ENCODE data around the gene DPM2. TPM values are rescaled to one million over a fixed set of nuclear protein-coding genes. Genes with fewer than 3 reads are reported as not detected.

DPM2 gene
- total RNA-seq, 1 donor from 2014 or later: 36.8 TPM

DNA sequence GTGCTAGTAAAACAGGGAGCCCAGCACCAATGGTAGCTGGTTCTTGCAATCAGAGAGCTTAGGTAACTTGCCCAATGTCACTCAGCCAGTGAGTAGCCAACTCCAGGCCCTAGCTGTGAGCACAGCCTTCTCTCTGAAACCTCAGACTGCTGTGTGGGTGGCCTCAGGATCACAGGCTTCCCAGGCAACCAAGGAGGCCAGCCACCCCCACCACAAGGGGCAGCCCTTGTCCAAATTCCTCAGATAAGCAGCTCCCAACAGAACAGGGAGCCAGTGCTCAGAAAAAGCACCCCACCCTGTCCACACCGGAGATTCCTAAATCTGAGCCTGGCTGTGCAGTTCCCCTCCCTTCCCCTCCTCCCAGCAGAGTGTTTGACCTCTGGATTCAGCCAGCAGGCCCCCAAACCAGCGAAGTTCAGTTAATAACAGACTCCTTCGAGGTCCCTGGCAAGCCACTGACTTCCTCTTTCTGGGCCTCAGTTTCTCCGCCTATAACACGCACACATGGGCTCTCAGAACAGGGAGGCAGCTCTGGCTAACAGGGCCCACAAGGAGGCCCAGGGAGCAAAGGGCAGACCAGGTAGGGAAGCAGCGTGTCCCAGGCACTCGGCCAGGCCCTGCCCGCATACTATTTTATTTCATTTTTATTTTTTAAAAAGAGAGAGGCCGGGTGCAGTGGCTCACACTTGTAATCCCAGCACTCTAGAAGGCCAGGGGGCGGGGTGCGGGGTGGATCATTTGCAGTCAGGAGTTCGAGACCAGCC is 40.4 kb upstream of the DPM2 start:
- no peaks in the 10 kb centered on the region for H3K27me3 Mint-ChIP-seq (ENCODE audit: low read depth)
- TF ChIP-seq, protein P1, sequence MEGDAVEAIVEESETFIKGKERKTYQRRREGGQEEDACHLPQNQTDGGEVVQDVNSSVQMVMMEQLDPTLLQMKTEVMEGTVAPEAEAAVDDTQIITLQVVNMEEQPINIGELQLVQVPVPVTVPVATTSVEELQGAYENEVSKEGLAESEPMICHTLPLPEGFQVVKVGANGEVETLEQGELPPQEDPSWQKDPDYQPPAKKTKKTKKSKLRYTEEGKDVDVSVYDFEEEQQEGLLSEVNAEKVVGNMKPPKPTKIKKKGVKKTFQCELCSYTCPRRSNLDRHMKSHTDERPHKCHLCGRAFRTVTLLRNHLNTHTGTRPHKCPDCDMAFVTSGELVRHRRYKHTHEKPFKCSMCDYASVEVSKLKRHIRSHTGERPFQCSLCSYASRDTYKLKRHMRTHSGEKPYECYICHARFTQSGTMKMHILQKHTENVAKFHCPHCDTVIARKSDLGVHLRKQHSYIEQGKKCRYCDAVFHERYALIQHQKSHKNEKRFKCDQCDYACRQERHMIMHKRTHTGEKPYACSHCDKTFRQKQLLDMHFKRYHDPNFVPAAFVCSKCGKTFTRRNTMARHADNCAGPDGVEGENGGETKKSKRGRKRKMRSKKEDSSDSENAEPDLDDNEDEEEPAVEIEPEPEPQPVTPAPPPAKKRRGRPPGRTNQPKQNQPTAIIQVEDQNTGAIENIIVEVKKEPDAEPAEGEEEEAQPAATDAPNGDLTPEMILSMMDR (IDR thresholded peaks at IDR 0.05; ENCODE audit: unreplicated experiment): no peak
- H3K4me3 Mint-ChIP-seq: peak overlapping the region; percentile 97
- H3K4me1 Mint-ChIP-seq: peaks cover 60% of the 10 kb centered on the region
- H3K9me3 Mint-ChIP-seq: no peaks in the 10 kb centered on the region
- no peaks in the 10 kb centered on the region for H3K36me3 Mint-ChIP-seq
- H3K27ac Mint-ChIP-seq: peak overlapping the region; percentile 75
- no peak for DNase-seq (ENCODE audit: low spot score in 2 of 2, unreplicated experiment in 2 of 2)

DNA sequence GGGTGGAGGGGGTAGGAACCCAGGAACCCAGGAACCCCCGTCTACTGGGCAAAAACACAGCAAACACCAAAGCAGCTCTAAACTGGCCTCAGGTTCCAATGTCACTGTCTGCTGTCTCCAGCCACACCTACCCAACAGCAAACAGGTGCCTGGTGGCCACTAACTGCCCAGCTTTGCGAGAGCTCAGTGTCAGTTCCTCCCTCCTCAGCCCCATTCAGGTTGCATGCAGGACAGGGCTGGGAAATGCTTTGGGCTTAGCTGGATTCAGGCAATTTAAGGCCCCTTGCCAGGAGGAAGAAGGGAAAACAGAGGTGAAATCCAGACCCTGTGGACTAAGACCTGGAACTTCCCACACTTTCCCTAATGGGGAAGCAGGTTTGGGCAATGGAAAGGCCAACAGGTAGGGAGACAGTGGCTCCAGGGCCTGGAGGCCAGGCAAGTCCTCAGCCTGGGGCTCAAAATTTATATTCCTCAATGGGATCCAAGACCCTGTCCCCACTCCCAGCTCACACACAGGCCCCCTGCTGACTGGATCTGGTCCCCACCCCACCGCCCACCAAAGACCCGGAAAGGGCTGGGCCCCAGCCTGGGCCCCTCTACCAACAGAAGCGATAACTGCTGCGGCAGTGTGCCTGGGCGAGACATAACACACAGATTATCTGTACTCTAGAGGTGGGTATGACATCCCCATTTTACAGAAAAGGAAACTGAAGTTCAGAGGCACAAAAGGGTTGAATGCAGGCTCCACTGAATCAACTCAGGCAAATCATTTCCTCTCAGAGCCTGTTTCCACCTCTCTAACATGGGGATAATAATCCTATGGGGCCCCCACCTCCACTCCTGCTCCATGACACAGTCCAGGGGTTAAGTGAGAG is 39.6 kb upstream of the DPM2 start:
- Mint-ChIP-seq H3K4me1 (peaks cover 58% of the 10 kb centered on the region), H3K36me3 (no peaks in the 10 kb centered on the region), H3K27me3 (ENCODE audit: low read depth) (no peaks in the 10 kb centered on the region), H3K27ac (peak overlapping the region; percentile 75), H3K9me3 (no peaks in the 10 kb centered on the region), H3K4me3 (peak overlapping the region; percentile 97)
- TF ChIP-seq, protein P1 (IDR thresholded peaks at IDR 0.05; ENCODE audit: unreplicated experiment): no peak
- DNase-seq (ENCODE audit: low spot score in 2 of 2, unreplicated experiment in 2 of 2): no peak

- H3K9me3 Mint-ChIP-seq: no peaks in the 10 kb centered on the region
Measured at GRCh38 chr9:127976498-127976897, 38.8 kb upstream of the DPM2 start.

GRCh38 chr9:127975376-127976315 is 38.0 kb upstream of the DPM2 start:
- Mint-ChIP-seq H3K27ac (no peak overlapping the region), H3K4me3 (no peak overlapping the region)

More at GRCh38 chr9:127976498-127976897, 38.8 kb upstream of the DPM2 start:
- TF ChIP-seq, protein P1 (IDR thresholded peaks at IDR 0.05; ENCODE audit: unreplicated experiment): no peak
- Mint-ChIP-seq H3K4me1 (peaks cover 61% of the 10 kb centered on the region), H3K27ac (no peak overlapping the region), H3K36me3 (no peaks in the 10 kb centered on the region), H3K4me3 (peak overlapping the region; percentile 26), H3K27me3 (ENCODE audit: low read depth) (no peaks in the 10 kb centered on the region)
- DNase-seq (ENCODE audit: low spot score in 2 of 2, unreplicated experiment in 2 of 2): no peak

More at GRCh38 chr9:127975376-127976315, 38.0 kb upstream of the DPM2 start:
- H3K9me3 Mint-ChIP-seq: no peaks in the 10 kb centered on the region
- DNase-seq (ENCODE audit: low spot score in 2 of 2, unreplicated experiment in 2 of 2): no peak
- no peaks in the 10 kb centered on the region for H3K36me3 Mint-ChIP-seq
- TF ChIP-seq, protein P1 (IDR thresholded peaks at IDR 0.05; ENCODE audit: unreplicated experiment): no peak
- no peaks in the 10 kb centered on the region for H3K27me3 Mint-ChIP-seq (ENCODE audit: low read depth)
- peaks cover 64% of the 10 kb centered on the region for H3K4me1 Mint-ChIP-seq
